Transverse colon (tissue), 4 donors: ENCODE data around the gene PPP1R13B. TPM values are rescaled to one million over a fixed set of nuclear protein-coding genes. Genes with fewer than 3 reads are reported as not detected.

ENCODE experiments used
- DNase-seq: peaks from one replicate; pipeline ENCODE4 v3.0.0-alpha.2; 2019
- H3K27ac ChIP-seq, 4 donors: fragments of 200-600 bp; sonication (generic); 2 replicates each; pipeline ENCODE4 v1.5.1; 2016 to 2018; ENCODE audit warnings: inconsistent platforms in 4 of 4
- H3K27me3 ChIP-seq: fragments of 200-600 bp; sonication (generic); 2 replicates; pipeline ENCODE4 v1.5.1; 2017; ENCODE audit warnings: inconsistent platforms
- H3K36me3 ChIP-seq, 4 donors: fragments of 200-600 bp; sonication (generic); 2 replicates each; pipeline ENCODE4 v1.5.1; 2017 to 2019; ENCODE audit warnings: inconsistent platforms in 4 of 4
- H3K4me1 ChIP-seq, 4 donors: fragments of 200-600 bp; sonication (generic); 2 replicates each; pipeline ENCODE4 v1.5.1; 2017 to 2020; ENCODE audit warnings: inconsistent platforms in 4 of 4
- H3K4me3 ChIP-seq, 4 donors: fragments of 200-600 bp; sonication (generic); 1 replicate in 1 of 4; 2 replicates in 3 of 4; pipeline versions ENCODE4 v1.5.1 to v1.6.1; 2017 to 2019; ENCODE audit warnings: inconsistent platforms in 4 of 4
- H3K9me3 ChIP-seq, 2 donors: fragments of 200-600 bp; sonication (generic); 2 replicates each; pipeline ENCODE4 v1.5.1; 2017 to 2019; ENCODE audit warnings: inconsistent platforms in 2 of 2
- CTCF ChIP-seq, 5 experiments: fragments of 200-600 bp in 3 of 5; fragments of 450-650 bp in 2 of 5; sonication (generic) in 3 of 5; IDR thresholded peaks; 1 replicate in 2 of 5; 2 replicates in 3 of 5; pipeline ENCODE4 v1.5.1; 2016 to 2017; ENCODE audit warnings: antibody characterized with exemption in 5 of 5, inconsistent platforms in 3 of 5, mild to moderate bottlenecking in 2 of 5, moderate library complexity in 1 of 5
- EP300 ChIP-seq: sonication (generic); formaldehyde crosslinking; IDR thresholded peaks from one replicate; pipeline ENCODE4 v1.6.1; 2017; ENCODE audit warnings: antibody characterized with exemption, low read depth
- POLR2A ChIP-seq: fragments of 450-650 bp; IDR thresholded peaks from one replicate; pipeline ENCODE4 v1.6.1; 2016; ENCODE audit warnings: antibody characterized with exemption, mild to moderate bottlenecking, moderate library complexity
- POLR2AphosphoS5 ChIP-seq, 3 donors: sonication (generic); formaldehyde crosslinking; IDR thresholded peaks; one replicate each; pipeline ENCODE4 v1.6.1; 2016; ENCODE audit warnings: antibody characterized with exemption in 3 of 3
- WGBS, 2 donors: methylation state at CpG; one replicate each; pipeline ENCODE4 v1.1.5; 2018; ENCODE audit warnings: low coverage in 1 of 2; 5-methylcytosine and 5-hydroxymethylcytosine counted together
- in situ Hi-C, 4 donors: fragments of 200-750 bp; cut with MboI; loops; one replicate each; pipeline versions ENCODE4 v1.15.0 to v1.15.1; 2017; ENCODE audit warnings: low sequenced_read_pairs in 3 of 4, low pct_ligation_motif_present in 1 of 4, low pct_unique_long_range_greater_than_20kb in 1 of 4
- intact Hi-C: fragments of 100-400 bp; cut with DNase I; formaldehyde crosslinking; loops from one replicate; pipeline ENCODE4 v1.15.1; 2023; ENCODE audit warnings: low total_unique reads
- total RNA-seq, 4 donors: library from RNA; depleted of rRNA; stranded (reverse); fragments of >200 nt; gene quantifications; one replicate each; pipeline ENCODE4 v1.1.0, GENCODE V29; 2016

The PPP1R13B gene
- total RNA-seq, 4 donors from 2014 or later: 31.0 to 109 (median 42.0) TPM

- H3K4me1 ChIP-seq: peaks cover 16 to 44% (median 29%) of the 10 kb centered on the region in 4 donors
- in situ Hi-C loops: no loop called here
- H3K27ac ChIP-seq: no peak overlapping the region
Observed at GRCh38 chr14:103718572-103718971, 128.8 kb downstream of the PPP1R13B start.

GRCh38 chr14:103716899-103717411 is 130.4 kb downstream of the PPP1R13B start:
- Histone ChIP-seq H3K4me1 (peaks cover 20 to 48% (median 33%) of the 10 kb centered on the region in 4 donors), H3K36me3 (no peaks in the 10 kb centered on the region), H3K27ac (peak overlapping the region in 1 of 4 donors; percentile 97), H3K27me3 (no peaks in the 10 kb centered on the region), H3K9me3 (no peaks in the 10 kb centered on the region), H3K4me3 (peak overlapping the region; percentile 50 to 96 (median 87))
- WGBS, 2 donors: 87 to 91% methylated on average over 12 to 17 of the region's 17 CpGs
- intact Hi-C loops: loop anchor here (10.0 kb wide), 1 partner anchor 142 kb away; no protein-coding TSS in a partner anchor
- in situ Hi-C loops: no loop called here
- TF ChIP-seq CTCF (IDR thresholded peaks at IDR 0.05) (no peak), EP300 (no peak), POLR2AphosphoS5 (IDR thresholded peaks at IDR 0.05) (no peak)
- DNase-seq: no peak

More at GRCh38 chr14:103718572-103718971, 128.8 kb downstream of the PPP1R13B start:
- Histone ChIP-seq H3K9me3 (no peaks in the 10 kb centered on the region), H3K27me3 (no peaks in the 10 kb centered on the region), H3K36me3 (no peaks in the 10 kb centered on the region), H3K4me3 (no peak overlapping the region)
- TF ChIP-seq POLR2AphosphoS5 (IDR thresholded peaks at IDR 0.05) (peak in 1 of 3 donors; percentile 25), EP300 (no peak), CTCF (IDR thresholded peaks at IDR 0.05) (no peak), POLR2A (no peak)
- 76% methylated on average over 16 of the region's 16 CpGs; no CpG with 5 or more reads in 1 of the 2 donors for whole genome bisulfite sequencing, 2 donors
- intact Hi-C loops: loop anchor here (10.0 kb wide), 1 partner anchor 144 kb away; no protein-coding TSS in a partner anchor
- DNase-seq: no peak

DNA sequence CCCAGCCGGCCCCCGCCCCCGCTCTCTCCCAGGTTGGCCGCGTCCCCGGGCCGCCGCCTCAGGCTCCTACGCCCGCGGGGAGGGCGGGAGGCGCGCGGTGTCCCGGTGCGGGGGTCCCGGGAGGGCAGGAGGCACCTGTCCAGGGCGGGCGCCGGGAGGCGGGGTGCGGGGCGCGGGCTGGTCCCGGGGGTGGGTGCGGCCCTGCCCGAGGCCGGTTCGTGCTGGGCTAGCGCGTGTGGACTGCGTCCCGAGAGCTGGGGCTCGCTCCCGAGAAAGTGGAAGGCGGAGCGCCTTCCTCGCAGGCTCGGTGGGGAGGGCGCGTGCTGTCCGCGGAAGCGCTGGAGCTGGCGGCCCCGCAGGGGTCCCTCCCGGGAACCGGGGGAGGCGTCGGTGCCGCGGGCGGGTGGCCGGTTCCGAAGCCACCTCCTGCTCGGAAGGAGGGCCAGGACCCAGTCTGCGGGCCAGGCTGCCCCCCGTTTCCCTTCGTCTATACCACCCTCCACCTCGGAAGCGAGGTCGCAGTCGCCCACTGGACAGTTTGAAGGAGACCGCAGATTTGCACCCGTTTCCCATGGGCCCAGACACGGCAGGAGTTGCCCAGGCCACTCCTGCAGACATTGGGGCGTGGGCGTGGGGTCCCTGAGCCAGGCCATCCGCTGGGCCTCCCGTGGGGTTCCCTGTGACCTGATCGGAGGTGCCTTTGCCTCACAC is 131.1 kb downstream of the PPP1R13B start:
- peaks cover 24 to 55% (median 40%) of the 10 kb centered on the region in 4 donors for H3K4me1 ChIP-seq
- H3K4me3 ChIP-seq: peak overlapping the region; percentile 50 to 96 (median 87)

More for the DNA sequence above, 131.1 kb downstream of the PPP1R13B start:
- in situ Hi-C loops (no loop called here), intact Hi-C loops (loop anchor here (10.0 kb wide), 1 partner anchor 141 kb away; no protein-coding TSS in a partner anchor)
- H3K36me3 ChIP-seq: no peaks in the 10 kb centered on the region
- no peaks in the 10 kb centered on the region for H3K27me3 ChIP-seq
- TF ChIP-seq EP300: no peak
- no peak for TF ChIP-seq CTCF (IDR thresholded peaks at IDR 0.05)
- TF ChIP-seq POLR2AphosphoS5 (IDR thresholded peaks at IDR 0.05): no peak
- TF ChIP-seq POLR2A: no peak
- peak; percentile 60 for DNase-seq
- H3K27ac ChIP-seq: peak overlapping the region; percentile 91 to 97 (median 92)
- 1% methylated on average over 39 of the region's 72 CpGs; no CpG with 5 or more reads in 1 of the 2 donors for WGBS, 2 donors
- H3K9me3 ChIP-seq: no peaks in the 10 kb centered on the region
